CD8-positive, alpha-beta memory T cell (primary cell): ENCODE data around the gene CXCL11. TPM values are rescaled to one million over a fixed set of nuclear protein-coding genes. Genes with fewer than 3 reads are reported as not detected.

ENCODE experiments used
- CTCF ChIA-PET: fragments of 350-600 bp; sonication (Branson Sonifier 250); formaldehyde crosslinking; loops from one replicate; lab custom pipeline; 2021; ENCODE audit warnings: antibody characterized with exemption; lab: Charles Lee
- POLR2A ChIA-PET: fragments of 350-600 bp; sonication (Branson Sonifier 250); formaldehyde crosslinking; loops from one replicate; lab custom pipeline; 2021; ENCODE audit warnings: antibody characterized with exemption; lab: Charles Lee
- DNase-seq, 5 donors: peaks; one replicate each; pipeline versions ENCODE4 v3.0.0 to v3.0.0-alpha.2; 2020 to 2022; ENCODE audit warnings: mixed read lengths in 1 of 5
- H3K27ac ChIP-seq: one replicate; pipeline ENCODE4 v1.7.0; 2013; ENCODE audit warnings: low read depth, mild to moderate bottlenecking, low read length, moderate library complexity
- H3K27me3 ChIP-seq: 2 replicates; pipeline ENCODE4 v1.7.0; 2013; ENCODE audit warnings: low read length, mild to moderate bottlenecking; ENCODE audit not compliant: insufficient read depth, poor library complexity, severe bottlenecking
- H3K36me3 ChIP-seq: 2 replicates; pipeline ENCODE4 v1.7.0; 2013; ENCODE audit warnings: mild to moderate bottlenecking, low read length, moderate library complexity; ENCODE audit not compliant: insufficient read depth
- H3K4me1 ChIP-seq: 2 replicates; pipeline ENCODE4 v1.7.0; 2013; ENCODE audit warnings: mild to moderate bottlenecking, low read length, moderate library complexity; ENCODE audit not compliant: insufficient read depth
- H3K4me3 ChIP-seq: 2 replicates; pipeline ENCODE4 v1.7.0; 2013; ENCODE audit warnings: mild to moderate bottlenecking, low read length
- H3K9me3 ChIP-seq: 2 replicates; pipeline ENCODE4 v1.7.0; 2013; ENCODE audit warnings: mild to moderate bottlenecking, low read length
- H3K27ac Mint-ChIP-seq, 8 donors: one replicate each; pipeline ENCODE4 v1.8.0; 2020 to 2021; ENCODE audit warnings: mixed read lengths in 8 of 8, mild to moderate bottlenecking in 6 of 8, inconsistent platforms in 3 of 8, moderate library complexity in 3 of 8
- H3K27me3 Mint-ChIP-seq, 2 donors: one replicate each; pipeline ENCODE4 v1.8.0; 2020 to 2021; ENCODE audit warnings: mixed read lengths in 2 of 2, mild to moderate bottlenecking in 1 of 2, moderate library complexity in 1 of 2
- H3K36me3 Mint-ChIP-seq, 3 donors: one replicate each; pipeline ENCODE4 v1.8.0; 2020 to 2021; ENCODE audit warnings: mixed read lengths in 3 of 3, inconsistent platforms in 1 of 3, mild to moderate bottlenecking in 1 of 3
- H3K4me1 Mint-ChIP-seq, 3 donors: one replicate each; pipeline ENCODE4 v1.8.0; 2020 to 2021; ENCODE audit warnings: mixed read lengths in 3 of 3, inconsistent platforms in 1 of 3, mild to moderate bottlenecking in 1 of 3
- H3K4me3 Mint-ChIP-seq, 7 donors: one replicate each; pipeline ENCODE4 v1.8.0; 2020 to 2021; ENCODE audit warnings: mixed read lengths in 7 of 7, mild to moderate bottlenecking in 6 of 7, moderate library complexity in 4 of 7, inconsistent platforms in 2 of 7
- H3K9me3 Mint-ChIP-seq, 5 donors: one replicate each; pipeline ENCODE4 v1.8.0; 2020 to 2022; ENCODE audit warnings: mixed read lengths in 5 of 5, mild to moderate bottlenecking in 3 of 5, moderate library complexity in 2 of 5, inconsistent platforms in 1 of 5
- polyA plus RNA-seq: library from polyadenylated mRNA; unstranded; fragments of 300-500 nt; fragmentation: Illumina TruSeq; gene quantifications from one replicate; pipeline ENCODE4 v1.2.3, GENCODE V29; 2021
- total RNA-seq, 2 experiments: library from RNA; stranded (reverse); gene quantifications; one replicate each; pipeline ENCODE4 v1.2.3, GENCODE V29; 2021

The CXCL11 gene
- total and polyA plus RNA-seq, 3 experiments from 2014 or later, result 0.18 TPM; not detected in 2

DNA sequence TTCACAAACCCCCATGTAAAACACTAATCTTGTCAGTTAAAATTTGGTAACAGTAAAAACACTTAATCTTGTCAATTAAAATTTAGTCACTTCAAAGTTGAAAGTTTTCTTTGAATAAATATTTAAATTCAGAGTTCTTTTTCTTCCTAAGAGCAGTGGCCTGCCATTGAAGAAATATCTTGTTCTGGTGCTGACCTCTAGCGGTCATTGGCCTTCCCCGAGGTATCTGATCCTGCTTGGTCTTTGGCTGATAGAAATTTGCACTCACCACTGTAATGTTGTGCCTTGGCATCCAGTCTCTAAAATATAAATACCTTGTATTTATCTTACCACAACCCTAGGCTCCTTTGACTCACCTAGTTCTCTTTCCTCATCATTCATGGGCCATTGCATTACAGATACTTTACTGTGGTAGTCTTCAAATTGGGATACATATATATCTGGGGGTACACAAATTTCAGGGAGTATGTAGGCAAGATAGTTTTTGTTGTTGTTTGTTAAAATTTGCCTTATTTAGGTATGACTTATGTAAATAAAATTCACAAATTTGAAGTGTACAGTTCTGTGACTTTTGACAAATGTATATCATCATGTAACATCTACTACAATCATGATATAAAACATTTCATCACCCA lies 31.9 kb upstream of the CXCL11 start:
- CTCF ChIA-PET, result interaction anchor here (0.7 to 1.2 kb wide), 5 partner anchors 14 to 172 kb away, joined by 3 to 5 read pairs (median 3); no protein-coding TSS in a partner anchor

DNA sequence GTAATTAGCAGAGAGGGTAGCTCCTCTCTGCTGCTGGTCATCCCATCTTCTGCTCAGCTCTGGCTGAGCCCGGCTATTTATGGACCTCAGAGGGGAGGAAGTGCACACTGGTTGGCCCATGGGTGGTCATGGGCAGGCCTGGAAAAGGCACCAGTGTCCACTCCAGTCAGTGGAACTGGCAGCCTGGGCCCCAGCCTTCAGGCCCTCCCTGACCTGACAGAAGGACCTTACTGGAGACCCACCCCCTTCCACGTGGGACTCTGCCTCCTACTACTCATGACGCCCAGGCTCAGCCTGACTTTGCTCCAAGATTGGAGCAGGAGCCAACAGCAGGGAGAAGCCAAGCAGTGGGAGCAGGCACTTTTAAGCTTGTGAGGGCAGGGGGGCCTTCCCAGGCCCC lies 30.7 kb upstream of the CXCL11 start:
- H3K27ac ChIP-seq, result no peak overlapping the region
- H3K36me3 ChIP-seq, result no peaks in the 10 kb centered on the region
- ChIA-PET POLR2A (interaction anchor here (0.6 kb wide), 1 partner anchor 10 kb away, joined by 7 read pairs; no protein-coding TSS in a partner anchor), CTCF (interaction anchor here (1.0 to 1.7 kb wide), 4 partner anchors 70 to 171 kb away, joined by 3 to 6 read pairs (median 3); no protein-coding TSS in a partner anchor)
- no peaks in the 10 kb centered on the region for H3K27me3 ChIP-seq
- no peaks in the 10 kb centered on the region for H3K4me1 ChIP-seq
- no peak overlapping the region for H3K4me3 ChIP-seq
- Mint-ChIP-seq H3K4me3 (no peak overlapping the region), H3K9me3 (no peaks in the 10 kb centered on the region), H3K27ac (no peak overlapping the region), H3K36me3 (no peaks in the 10 kb centered on the region), H3K27me3 (no peaks in the 10 kb centered on the region), H3K4me1 (no peaks in the 10 kb centered on the region)
- no peak for DNase-seq
- no peaks in the 10 kb centered on the region for H3K9me3 ChIP-seq

More for the DNA sequence above, 31.9 kb upstream of the CXCL11 start:
- no peaks in the 10 kb centered on the region for H3K9me3 Mint-ChIP-seq
- Histone ChIP-seq H3K27ac (no peak overlapping the region), H3K36me3 (no peaks in the 10 kb centered on the region), H3K4me3 (no peak overlapping the region), H3K9me3 (no peaks in the 10 kb centered on the region), H3K27me3 (no peaks in the 10 kb centered on the region), H3K4me1 (no peaks in the 10 kb centered on the region)
- no peaks in the 10 kb centered on the region for H3K36me3 Mint-ChIP-seq
- H3K27me3 Mint-ChIP-seq, result no peaks in the 10 kb centered on the region
- POLR2A ChIA-PET, result no interaction called here
- DNase-seq, result peak; percentile 43 to 70 (median 48)
- H3K4me1 Mint-ChIP-seq, result no peaks in the 10 kb centered on the region
- H3K4me3 Mint-ChIP-seq, result no peak overlapping the region
- H3K27ac Mint-ChIP-seq, result no peak overlapping the region

DNA sequence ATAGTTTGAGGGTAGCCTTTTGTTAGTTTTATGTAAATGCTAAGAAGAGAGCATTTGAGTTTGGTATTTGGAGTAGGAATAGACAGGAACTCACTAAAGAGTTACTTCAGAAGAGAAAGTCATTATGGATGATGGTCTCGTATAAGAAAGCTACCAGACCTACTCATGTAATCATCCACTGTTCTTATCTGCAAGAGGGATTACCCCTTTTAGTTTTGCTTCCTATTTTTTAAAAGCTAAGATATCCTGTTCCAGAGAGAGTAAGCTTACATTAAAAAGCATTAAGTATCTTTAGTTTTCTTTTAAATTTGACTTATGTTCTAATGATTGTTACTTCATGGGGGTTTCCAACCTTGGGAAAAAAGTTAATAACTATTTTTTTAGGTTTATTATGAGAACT lies 26.1 kb upstream of the CXCL11 start:
- no peak for DNase-seq
- no peaks in the 10 kb centered on the region for H3K9me3 Mint-ChIP-seq
- CTCF ChIA-PET, result interaction anchor here (1.4 to 1.9 kb wide), 2 partner anchors 9 to 166 kb away, joined by 5 read pairs; no protein-coding TSS in a partner anchor
- H3K27me3 Mint-ChIP-seq, result no peaks in the 10 kb centered on the region
- no peaks in the 10 kb centered on the region for H3K4me1 Mint-ChIP-seq
- no peaks in the 10 kb centered on the region for H3K27me3 ChIP-seq
- POLR2A ChIA-PET, result no interaction called here
- no peaks in the 10 kb centered on the region for H3K36me3 Mint-ChIP-seq
- H3K4me1 ChIP-seq, result no peaks in the 10 kb centered on the region
- H3K4me3 Mint-ChIP-seq, result no peak overlapping the region
- no peaks in the 10 kb centered on the region for H3K9me3 ChIP-seq
- no peaks in the 10 kb centered on the region for H3K36me3 ChIP-seq
- no peak overlapping the region for H3K27ac Mint-ChIP-seq
- H3K4me3 ChIP-seq, result no peak overlapping the region
- H3K27ac ChIP-seq, result no peak overlapping the region

GRCh38 chr4:76061421-76061820 lies 25.6 kb upstream of the CXCL11 start:
- no peaks in the 10 kb centered on the region for H3K9me3 ChIP-seq
- Mint-ChIP-seq H3K9me3 (no peaks in the 10 kb centered on the region), H3K4me3 (no peak overlapping the region), H3K36me3 (no peaks in the 10 kb centered on the region), H3K27me3 (no peaks in the 10 kb centered on the region), H3K27ac (no peak overlapping the region), H3K4me1 (no peaks in the 10 kb centered on the region)
- no peaks in the 10 kb centered on the region for H3K27me3 ChIP-seq
- ChIA-PET CTCF (interaction anchor here (1.9 kb wide), 1 partner anchor 8 kb away, joined by 5 read pairs; no protein-coding TSS in a partner anchor), POLR2A (no interaction called here)
- H3K4me1 ChIP-seq, result no peaks in the 10 kb centered on the region
- H3K36me3 ChIP-seq, result no peaks in the 10 kb centered on the region
- DNase-seq, result no peak
- no peak overlapping the region for H3K27ac ChIP-seq
- no peak overlapping the region for H3K4me3 ChIP-seq

DNA sequence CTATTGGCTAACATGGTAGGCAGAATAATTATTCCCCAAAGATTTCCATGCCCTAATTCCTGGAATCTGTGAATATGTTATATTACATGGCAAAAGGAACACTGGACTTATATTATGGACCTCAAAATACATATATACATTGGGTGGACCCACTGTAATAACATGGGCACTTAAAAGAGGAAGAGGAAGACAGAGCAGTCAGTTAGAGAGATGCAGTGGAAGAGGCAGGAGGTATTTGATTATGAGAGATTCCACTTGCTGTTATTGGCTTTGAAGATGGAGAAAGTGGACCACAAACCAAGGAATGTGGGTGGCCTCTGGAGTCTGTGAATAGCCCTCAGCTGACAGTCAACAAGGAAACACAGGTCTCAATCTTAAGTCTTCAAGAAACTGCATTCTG lies 24.6 kb upstream of the CXCL11 start:
- CTCF ChIA-PET, result interaction anchor here (1.9 kb wide), 1 partner anchor 7 kb away, joined by 5 read pairs; no protein-coding TSS in a partner anchor
- Histone ChIP-seq H3K4me3 (no peak overlapping the region), H3K36me3 (no peaks in the 10 kb centered on the region), H3K9me3 (no peaks in the 10 kb centered on the region), H3K27ac (no peak overlapping the region), H3K27me3 (no peaks in the 10 kb centered on the region), H3K4me1 (no peaks in the 10 kb centered on the region)
- no peak overlapping the region for H3K4me3 Mint-ChIP-seq
- no peak overlapping the region for H3K27ac Mint-ChIP-seq
- H3K9me3 Mint-ChIP-seq, result no peaks in the 10 kb centered on the region
- no peaks in the 10 kb centered on the region for H3K36me3 Mint-ChIP-seq
- DNase-seq, result no peak
- H3K27me3 Mint-ChIP-seq, result peaks cover under 1 to 4% of the 10 kb centered on the region in 2 donors
- POLR2A ChIA-PET, result no interaction called here
- no peaks in the 10 kb centered on the region for H3K4me1 Mint-ChIP-seq

DNA sequence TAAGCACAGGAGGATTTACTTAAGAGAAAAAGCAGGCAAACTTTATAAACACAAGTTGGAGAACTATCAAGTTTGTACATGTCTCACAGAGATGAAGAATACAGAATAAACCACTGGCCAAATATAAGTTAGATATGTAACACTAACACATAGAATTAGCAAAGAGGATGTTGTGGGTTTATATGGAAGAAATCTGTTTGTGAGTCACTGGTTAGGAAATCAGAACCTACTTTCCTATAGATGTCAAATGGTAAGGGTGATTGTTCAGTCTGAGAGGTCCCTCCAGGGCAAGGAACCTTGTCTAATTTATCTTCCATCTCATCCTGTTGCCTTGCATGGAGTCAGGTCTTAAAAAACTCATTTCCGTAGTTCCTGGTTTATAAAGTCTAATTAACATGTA lies 23.9 kb upstream of the CXCL11 start:
- POLR2A ChIA-PET, result no interaction called here
- no peak for DNase-seq
- H3K36me3 Mint-ChIP-seq, result no peaks in the 10 kb centered on the region
- H3K27ac Mint-ChIP-seq, result no peak overlapping the region
- Histone ChIP-seq H3K4me3 (no peak overlapping the region), H3K9me3 (no peaks in the 10 kb centered on the region), H3K36me3 (no peaks in the 10 kb centered on the region), H3K27me3 (no peaks in the 10 kb centered on the region), H3K27ac (no peak overlapping the region), H3K4me1 (no peaks in the 10 kb centered on the region)
- H3K4me1 Mint-ChIP-seq, result no peaks in the 10 kb centered on the region
- peaks cover 4 to 10% of the 10 kb centered on the region in 2 donors for H3K27me3 Mint-ChIP-seq
- CTCF ChIA-PET, result no interaction called here
- no peaks in the 10 kb centered on the region for H3K9me3 Mint-ChIP-seq
- H3K4me3 Mint-ChIP-seq, result no peak overlapping the region

DNA sequence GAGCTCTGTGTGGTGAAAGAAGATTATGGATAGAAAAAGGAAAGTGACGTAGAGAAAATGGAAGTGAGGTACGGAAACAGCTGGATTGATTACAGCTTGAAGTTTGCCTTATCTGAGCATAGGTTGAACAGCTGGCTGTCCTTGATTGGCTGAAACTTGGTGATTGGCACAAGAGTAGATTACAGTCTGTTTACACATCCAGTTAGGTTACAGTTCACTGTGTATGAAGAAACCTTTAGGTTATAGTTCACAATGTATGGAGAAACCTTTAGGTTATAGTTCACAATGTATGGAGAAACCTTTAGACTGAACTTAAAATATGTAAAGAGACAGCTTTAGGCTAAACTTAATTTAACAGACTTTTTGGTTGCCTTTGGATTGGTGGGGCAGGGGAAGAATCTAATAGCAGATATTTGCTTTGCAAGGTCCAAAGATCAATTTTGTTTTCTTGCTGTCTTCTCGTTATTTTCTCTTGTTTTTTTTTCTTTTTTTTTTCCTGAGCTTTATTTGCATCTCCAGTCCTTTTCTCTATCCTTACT lies 23.1 kb upstream of the CXCL11 start:
- CTCF ChIA-PET, result interaction anchor here (1.3 kb wide), 1 partner anchor 9 kb away, joined by 3 read pairs; no protein-coding TSS in a partner anchor
- no peak overlapping the region for H3K27ac ChIP-seq
- H3K36me3 Mint-ChIP-seq, result no peaks in the 10 kb centered on the region
- no peaks in the 10 kb centered on the region for H3K27me3 ChIP-seq
- peaks cover 4 to 10% of the 10 kb centered on the region in 2 donors for H3K27me3 Mint-ChIP-seq
- no peak overlapping the region for H3K27ac Mint-ChIP-seq
- H3K4me3 Mint-ChIP-seq, result no peak overlapping the region
- H3K9me3 ChIP-seq, result no peaks in the 10 kb centered on the region
- H3K4me1 ChIP-seq, result no peaks in the 10 kb centered on the region
- H3K9me3 Mint-ChIP-seq, result no peaks in the 10 kb centered on the region
- H3K4me1 Mint-ChIP-seq, result no peaks in the 10 kb centered on the region
- H3K4me3 ChIP-seq, result no peak overlapping the region
- H3K36me3 ChIP-seq, result no peaks in the 10 kb centered on the region
- POLR2A ChIA-PET, result no interaction called here
- no peak for DNase-seq

GRCh38 chr4:76058302-76058701 lies 22.4 kb upstream of the CXCL11 start:
- Mint-ChIP-seq H3K27ac (no peak overlapping the region), H3K9me3 (no peaks in the 10 kb centered on the region), H3K27me3 (peaks cover 4 to 10% of the 10 kb centered on the region in 2 donors), H3K36me3 (no peaks in the 10 kb centered on the region), H3K4me1 (no peaks in the 10 kb centered on the region), H3K4me3 (no peak overlapping the region)
- POLR2A ChIA-PET, result no interaction called here
- CTCF ChIA-PET, result interaction anchor here (1.3 kb wide), 1 partner anchor 8 kb away, joined by 3 read pairs; no protein-coding TSS in a partner anchor
- no peak overlapping the region for H3K27ac ChIP-seq
- no peaks in the 10 kb centered on the region for H3K4me1 ChIP-seq
- no peaks in the 10 kb centered on the region for H3K36me3 ChIP-seq
- no peak overlapping the region for H3K4me3 ChIP-seq
- no peak for DNase-seq
- H3K9me3 ChIP-seq, result no peaks in the 10 kb centered on the region
- no peaks in the 10 kb centered on the region for H3K27me3 ChIP-seq
